ENCODE results near the gene KIAA0930.

The KIAA0930 gene

DNA sequence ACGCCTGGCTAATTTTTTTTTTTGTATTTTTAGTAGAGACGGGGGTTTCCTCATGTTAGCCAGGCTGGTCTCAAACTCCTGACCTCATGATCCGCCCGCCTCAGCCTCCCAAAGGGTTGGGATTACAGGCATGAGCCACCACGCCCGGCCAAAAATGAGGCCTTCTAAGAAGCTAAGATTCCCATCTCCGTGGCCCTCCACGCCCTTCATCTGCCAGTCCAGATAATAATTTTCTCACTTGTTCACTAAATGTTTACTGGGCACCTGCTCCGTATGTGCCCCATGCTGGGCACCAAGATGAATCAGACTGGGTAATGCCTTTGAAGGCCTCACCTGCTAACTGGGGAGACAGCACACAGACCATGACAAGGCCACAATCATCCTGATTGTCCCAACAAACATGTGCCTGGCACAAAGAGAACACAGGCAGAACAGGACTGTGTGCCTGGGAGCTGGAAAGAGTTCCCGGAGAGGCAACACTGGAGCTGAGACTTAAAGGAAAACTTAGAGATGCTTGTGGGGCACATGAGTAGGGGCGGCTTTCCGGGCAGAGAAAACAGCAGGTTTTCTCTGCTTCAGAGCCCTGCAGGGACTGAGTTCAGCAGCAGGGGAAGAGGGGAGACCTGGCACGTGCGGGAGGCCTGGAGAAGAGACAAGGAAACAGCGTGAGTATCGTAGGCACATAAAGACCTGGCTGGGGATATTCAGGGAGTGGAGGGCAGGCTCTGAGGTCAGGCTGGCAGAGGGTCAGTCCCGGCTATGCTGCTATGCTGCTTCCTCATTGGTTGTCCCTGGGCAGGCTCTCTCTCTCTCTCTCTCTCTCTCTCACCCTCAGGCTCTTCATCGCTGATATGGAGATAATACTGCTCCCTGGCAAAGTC is 2.4 kb downstream of the KIAA0930 start:
- no peak for DNase-seq (ENCODE audit: low read depth in 2 of 2, low spot score in 1 of 2)

DNA sequence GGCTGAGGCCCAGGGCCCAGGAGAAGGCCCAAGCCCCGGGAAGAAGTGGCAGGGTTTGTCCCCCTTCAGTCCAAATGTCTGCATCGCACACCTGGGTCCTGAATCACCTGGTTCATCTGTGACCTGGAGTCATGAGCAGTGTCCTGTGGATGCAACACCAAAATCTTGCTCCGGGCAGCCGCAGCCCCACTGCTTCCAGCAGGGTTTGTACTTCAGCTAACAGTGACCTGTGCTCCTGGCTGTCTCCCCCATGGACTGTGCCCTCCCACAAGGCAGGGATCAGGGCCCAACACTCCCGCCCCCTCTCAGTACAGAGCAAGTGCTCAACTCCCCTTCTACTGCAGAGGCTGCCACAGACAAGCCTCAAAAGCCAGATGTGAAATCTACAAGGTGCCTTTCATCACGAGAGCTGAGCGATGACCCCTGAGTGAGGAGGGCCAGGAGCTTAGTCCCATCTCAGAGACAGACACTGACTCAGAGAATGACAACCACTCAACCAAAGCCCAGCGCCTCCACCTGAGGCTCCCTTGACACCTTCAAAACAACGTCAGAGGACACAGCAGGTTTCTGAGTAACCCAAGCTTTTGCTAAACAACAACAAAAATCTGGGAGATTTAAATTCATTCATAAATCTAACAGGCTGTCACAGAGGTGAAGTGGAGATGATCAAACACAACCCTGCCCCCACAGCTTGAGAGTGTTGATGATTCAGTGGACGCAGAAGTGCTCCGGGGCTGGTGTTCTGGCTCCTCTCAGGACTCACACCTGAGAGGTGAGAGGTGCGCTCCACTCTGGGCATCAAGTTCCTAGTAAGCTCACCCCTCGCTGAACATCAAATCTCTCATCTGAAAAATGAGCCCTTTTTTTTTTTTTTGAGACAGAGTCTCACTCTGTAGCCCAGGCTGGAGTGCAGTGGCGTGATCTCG is 3.4 kb downstream of the KIAA0930 start:
- no peak for DNase-seq (ENCODE audit: low read depth in 2 of 2, low spot score in 1 of 2)

DNA sequence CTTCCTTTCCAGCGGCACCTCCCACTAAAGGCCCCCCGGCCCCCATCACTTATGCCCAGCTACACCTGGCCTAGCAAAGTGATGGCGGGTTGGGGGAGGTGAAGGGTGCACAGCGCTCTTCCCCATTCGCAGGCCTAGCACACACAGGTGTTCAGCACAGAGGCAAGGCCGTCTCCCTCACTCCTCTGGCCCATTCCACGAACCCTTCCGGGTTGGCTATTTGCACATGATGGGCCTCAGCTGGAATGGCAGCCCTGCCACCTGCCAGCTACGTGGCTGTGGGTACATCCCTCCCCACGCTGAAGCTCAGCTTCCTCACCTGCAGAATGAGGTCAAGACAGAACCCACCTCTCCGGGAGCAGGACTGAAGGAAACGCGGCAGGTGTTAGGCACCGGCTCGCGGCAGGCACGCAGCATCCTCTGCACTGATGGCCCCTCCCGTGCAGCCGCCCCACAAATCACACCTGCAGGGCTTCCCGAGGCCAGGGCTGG is 4.8 kb downstream of the KIAA0930 start:
- DNase-seq (ENCODE audit: low read depth in 2 of 2, low spot score in 1 of 2) = no peak

DNA sequence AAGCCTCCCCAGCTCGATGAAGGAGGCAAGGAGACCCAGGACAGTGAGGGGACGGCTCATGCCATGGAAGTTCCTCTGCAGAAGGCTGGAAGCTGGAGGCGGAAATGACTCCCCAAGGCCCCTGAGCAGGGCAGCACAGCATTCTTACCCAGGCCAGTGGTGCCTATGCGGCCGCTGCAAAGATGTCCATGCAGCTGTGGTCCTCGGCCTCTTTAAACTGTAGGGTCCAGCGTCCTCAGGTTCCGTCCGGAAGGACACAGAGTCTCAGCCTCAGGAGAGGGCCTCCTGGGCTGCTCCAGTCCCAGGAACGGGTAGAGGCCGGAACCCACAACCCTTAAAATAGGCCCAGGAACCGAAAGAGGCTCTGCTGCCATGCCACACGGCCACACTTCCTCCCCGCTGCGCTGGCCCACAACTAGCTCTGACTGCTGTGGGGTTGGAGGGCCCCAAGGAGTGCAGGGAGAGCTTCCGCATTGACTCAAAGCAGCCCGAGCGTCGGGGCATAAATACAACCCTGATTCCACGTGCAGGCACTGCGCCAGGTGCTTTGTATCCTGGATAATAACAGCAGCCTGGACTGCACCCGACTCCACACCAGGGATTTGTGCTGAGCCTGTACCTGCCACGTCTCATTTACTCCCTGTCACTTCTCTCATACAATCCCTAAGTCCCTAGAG is 5.5 kb downstream of the KIAA0930 start:
- no peak for DNase-seq (ENCODE audit: low read depth in 2 of 2, low spot score in 1 of 2)

GRCh38 chr22:45233827-45234226 is 6.9 kb downstream of the KIAA0930 start:
- no peak for DNase-seq (ENCODE audit: low read depth in 2 of 2, low spot score in 1 of 2)

GRCh38 chr22:45233386-45233785 is 7.3 kb downstream of the KIAA0930 start:
- DNase-seq (ENCODE audit: low read depth in 2 of 2, low spot score in 1 of 2) = no peak

- DNase-seq (ENCODE audit: low read depth in 2 of 2, low spot score in 1 of 2) = no peak
These were observed 9.4 kb downstream of the KIAA0930 start for GRCh38 chr22:45231293-45231692.

GRCh38 chr22:45230026-45230721 is 10.5 kb downstream of the KIAA0930 start:
- no peak for DNase-seq (ENCODE audit: low read depth in 2 of 2, low spot score in 1 of 2)

- DNase-seq (ENCODE audit: low read depth in 2 of 2, low spot score in 1 of 2) = no peak
These were observed 11.5 kb downstream of the KIAA0930 start for GRCh38 chr22:45229181-45229580.

DNA sequence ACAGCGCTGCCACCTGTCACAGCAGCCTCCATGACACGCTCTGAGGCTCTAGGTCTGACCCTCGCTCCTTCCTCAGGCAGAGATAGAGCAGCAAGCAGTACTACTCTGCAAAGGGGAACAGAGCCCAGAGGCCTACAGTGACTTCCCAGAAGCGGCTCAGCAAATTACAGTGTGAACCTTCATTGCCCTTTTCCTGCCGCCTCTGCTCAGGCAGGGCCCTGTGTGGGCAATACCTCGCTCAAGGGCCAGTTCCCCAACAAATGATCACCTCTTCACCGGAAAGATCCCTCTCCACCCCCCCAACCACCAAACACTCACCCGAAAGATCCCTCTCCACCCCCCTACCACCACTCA is 12.3 kb downstream of the KIAA0930 start:
- no peak for DNase-seq (ENCODE audit: low read depth in 2 of 2, low spot score in 1 of 2)

DNA sequence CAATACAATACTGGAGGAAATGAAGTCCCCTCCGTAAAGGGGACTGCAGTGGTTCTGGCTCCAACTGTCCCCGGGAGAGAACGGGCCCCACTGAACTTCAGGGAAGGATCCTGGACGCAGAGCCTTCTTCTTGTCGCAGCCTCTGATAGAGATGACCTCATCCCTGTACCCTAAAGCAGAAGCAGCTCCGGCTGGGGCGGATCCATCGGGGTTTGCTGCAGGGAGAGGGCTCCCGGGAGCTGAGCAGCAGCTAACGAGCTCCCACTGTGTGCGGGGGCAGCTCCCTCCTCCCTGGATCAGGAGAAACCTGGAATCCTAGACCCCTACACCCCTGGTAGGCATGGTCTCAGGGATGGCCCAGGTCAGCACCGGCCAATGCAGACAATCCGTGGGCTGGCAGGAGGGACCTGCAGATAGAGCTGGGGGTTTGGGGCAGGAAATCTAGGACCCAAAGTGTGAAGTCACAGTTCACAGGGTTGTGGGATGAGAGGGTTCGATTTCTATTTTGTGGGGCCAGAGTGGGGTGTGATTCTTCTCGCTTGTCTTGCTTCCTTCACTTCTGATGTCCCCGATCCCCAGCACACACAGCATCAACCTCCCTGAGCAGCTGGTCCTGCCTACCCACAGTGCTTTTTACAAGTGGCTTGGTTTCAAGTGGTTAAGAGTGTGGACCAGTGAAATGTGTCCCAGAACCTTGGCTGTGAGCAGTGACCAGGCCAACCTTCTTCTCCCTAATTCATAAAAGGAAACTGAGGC is 12.9 kb downstream of the KIAA0930 start:
- DNase-seq (ENCODE audit: low read depth in 2 of 2, low spot score in 1 of 2) = no peak

- DNase-seq (ENCODE audit: low read depth in 2 of 2, low spot score in 1 of 2) = no peak
These were observed 14.0 kb downstream of the KIAA0930 start for GRCh38 chr22:45226503-45227186.

DNA sequence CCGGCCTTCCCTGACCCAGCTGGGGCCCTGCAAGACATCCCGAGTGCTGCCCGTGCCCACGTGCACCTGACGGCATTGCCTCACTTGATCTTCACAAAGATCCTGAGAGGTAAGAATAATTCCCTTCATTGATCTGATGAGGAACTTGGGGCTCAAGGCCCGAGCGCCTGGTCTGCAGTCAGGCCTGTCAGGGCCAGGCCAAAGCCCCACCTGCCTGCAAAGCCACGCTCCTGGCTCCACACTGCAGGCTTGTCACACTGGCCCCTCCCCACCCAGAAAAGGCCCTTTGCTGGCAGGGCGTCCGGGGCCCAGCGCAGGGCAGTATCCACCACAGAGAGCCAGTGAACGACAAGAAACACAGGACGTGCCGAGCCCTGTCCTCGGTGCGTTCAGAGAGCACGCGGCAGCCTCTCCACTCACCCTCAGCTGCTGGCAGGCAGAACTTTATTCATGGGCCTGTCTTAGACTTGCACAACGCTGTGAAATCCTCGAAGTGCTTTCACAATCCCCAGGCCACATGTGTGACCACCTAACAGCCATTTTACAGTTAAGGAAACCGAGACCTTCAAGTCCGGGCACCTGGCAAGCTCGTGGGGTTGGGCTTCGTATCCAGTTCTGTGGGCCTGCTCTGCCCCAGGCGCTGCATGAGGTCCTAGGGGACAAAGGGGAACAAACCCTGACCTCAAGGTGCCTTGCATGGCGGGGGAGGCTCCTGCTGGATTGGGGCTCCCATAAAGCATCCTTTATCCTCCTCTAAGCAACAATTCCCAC is 14.8 kb downstream of the KIAA0930 start:
- DNase-seq (ENCODE audit: low read depth in 2 of 2, low spot score in 1 of 2) = no peak

DNA sequence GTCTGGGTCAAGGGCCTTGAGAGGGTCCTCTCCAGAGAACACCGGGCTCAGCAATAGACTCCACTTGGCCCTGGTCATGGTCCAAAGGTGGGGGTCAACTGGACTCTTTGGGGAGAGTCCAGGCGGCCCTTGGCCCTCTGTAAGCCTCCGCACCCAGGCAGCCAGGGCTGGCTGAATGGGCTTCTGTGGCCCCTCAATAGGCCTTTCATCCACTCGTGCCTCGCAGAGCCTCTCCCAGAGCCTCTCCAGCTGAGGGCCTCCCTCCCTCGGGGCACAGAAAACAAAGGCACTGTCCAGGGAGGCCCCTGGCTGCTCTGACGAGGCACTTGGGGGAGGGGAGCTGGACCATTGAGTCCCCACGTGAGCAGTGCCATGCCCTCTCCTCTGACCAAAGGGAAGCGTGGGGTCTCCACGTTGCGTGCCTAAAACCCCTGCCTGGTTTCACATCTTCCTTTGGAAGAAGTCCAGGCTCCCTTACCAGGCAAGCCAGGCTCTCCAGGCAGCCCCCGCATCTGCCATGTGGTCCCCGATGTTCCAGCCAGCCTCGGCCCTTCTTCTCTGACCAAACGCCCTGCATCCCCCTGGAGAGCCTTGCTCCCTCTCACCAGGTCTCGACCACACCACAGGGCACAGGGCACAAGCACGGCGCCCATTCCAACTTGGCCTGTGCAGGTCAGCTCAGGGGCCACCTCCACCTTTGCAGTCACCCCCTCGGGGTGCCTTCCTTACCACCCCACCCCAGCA is 15.5 kb downstream of the KIAA0930 start:
- no peak for DNase-seq (ENCODE audit: low read depth in 2 of 2, low spot score in 1 of 2)

DNA sequence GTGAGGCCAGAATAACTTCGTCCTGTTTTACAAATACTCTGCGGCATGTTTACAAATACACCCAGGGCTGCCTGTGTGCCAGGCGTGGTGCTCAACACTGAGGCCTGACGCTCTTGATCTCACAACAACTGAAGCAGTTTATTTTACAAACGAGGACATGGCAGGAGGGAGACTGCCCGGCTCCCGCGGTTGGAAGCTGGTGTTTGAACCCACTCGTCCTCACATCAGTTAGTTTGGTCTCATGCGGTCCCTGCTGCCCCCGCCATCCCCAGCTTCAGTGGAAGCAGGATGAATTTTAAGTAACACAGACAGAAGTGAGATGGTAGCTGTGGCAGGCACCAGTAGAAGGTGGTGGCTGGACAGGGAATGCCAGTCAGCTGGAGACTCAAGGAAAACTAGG is 16.4 kb downstream of the KIAA0930 start:
- no peak for DNase-seq (ENCODE audit: low read depth in 2 of 2, low spot score in 1 of 2)

- no peak for DNase-seq (ENCODE audit: low read depth in 2 of 2, low spot score in 1 of 2)
These were observed 17.2 kb downstream of the KIAA0930 start for GRCh38 chr22:45223304-45224117.

DNA sequence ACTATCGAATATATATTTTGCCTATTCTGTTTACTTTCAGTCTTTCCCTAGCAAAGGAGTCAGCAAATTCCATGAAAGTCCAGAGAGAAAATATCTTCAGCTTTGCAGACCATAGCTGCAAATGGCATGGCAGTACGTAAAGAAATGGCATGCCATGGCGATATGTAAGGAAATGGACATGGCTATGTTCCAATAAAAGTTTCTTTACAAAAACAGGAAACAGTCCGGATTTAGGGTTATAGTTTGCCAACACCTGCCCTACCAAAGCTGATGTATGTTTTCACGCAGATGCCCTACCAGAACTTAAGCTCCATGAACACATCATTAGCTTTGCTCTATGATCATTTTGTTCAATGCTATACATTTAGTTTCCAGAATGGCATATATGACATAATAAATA is 19.5 kb downstream of the KIAA0930 start:
- no peak for DNase-seq (ENCODE audit: low read depth in 2 of 2, low spot score in 1 of 2)

All from stimulated activated CD8-positive, alpha-beta memory T cell treated with anti-CD3 and anti-CD28 coated beads, Interleukin-4, amount 100 ng/mL, for 4 hours (primary cell).